Gastrocnemius medialis (tissue), 4 donors: ENCODE results near the gene KIF12.

Experiments
- POLR2A ChIP-seq, 2 donors: fragments of 450-650 bp; IDR thresholded peaks; one replicate each; pipeline ENCODE4 v1.6.1; 2017; ENCODE audit warnings: antibody characterized with exemption in 2 of 2, mild to moderate bottlenecking in 2 of 2, moderate library complexity in 2 of 2
- TF ChIP-seq, protein P1 (sequence below), 5 experiments: fragments of 450-650 bp in 3 of 5; fragments of 200-600 bp in 2 of 5; sonication (generic) in 2 of 5; IDR thresholded peaks in 4 of 5; conservative IDR thresholded peaks in 1 of 5; 1 replicate in 4 of 5; 2 replicates in 1 of 5; pipeline ENCODE4 v1.5.1; 2016 to 2019; ENCODE audit warnings: antibody characterized with exemption in 5 of 5, mild to moderate bottlenecking in 3 of 5, moderate library complexity in 3 of 5

DNA sequence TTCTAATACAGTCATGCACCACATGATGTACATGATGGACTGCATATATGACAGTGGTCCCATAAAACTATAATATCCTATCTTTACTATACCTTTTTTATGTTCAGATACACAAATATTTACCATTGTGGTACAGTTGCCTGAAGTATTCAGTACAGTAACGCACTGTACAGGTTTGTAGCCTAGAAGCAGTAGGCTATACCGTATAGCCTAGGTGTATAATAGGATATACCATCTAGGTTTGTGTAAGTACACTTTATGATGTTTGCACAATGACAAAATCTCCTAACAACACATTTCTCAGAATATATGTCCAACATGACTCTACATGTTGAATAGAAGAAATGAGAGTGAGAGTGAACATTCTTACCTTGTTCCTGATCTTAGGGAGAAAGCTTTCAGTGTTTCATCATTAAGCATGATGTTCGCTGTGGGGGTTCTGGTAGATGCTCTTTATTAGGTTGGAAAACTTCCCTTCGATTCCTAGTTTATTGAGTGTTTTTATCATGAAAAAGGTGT, 52.8 kb downstream of the KIF12 start:
- TF ChIP-seq, protein P1, sequence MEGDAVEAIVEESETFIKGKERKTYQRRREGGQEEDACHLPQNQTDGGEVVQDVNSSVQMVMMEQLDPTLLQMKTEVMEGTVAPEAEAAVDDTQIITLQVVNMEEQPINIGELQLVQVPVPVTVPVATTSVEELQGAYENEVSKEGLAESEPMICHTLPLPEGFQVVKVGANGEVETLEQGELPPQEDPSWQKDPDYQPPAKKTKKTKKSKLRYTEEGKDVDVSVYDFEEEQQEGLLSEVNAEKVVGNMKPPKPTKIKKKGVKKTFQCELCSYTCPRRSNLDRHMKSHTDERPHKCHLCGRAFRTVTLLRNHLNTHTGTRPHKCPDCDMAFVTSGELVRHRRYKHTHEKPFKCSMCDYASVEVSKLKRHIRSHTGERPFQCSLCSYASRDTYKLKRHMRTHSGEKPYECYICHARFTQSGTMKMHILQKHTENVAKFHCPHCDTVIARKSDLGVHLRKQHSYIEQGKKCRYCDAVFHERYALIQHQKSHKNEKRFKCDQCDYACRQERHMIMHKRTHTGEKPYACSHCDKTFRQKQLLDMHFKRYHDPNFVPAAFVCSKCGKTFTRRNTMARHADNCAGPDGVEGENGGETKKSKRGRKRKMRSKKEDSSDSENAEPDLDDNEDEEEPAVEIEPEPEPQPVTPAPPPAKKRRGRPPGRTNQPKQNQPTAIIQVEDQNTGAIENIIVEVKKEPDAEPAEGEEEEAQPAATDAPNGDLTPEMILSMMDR (IDR thresholded peaks at IDR 0.05 in 4 of 5, conservative IDR thresholded peaks at IDR 0.05 in 1 of 5): no peak
- TF ChIP-seq POLR2A (IDR thresholded peaks at IDR 0.05): no peak
